ENCODE results near the gene SLC17A3. TPM values are rescaled to one million over a fixed set of nuclear protein-coding genes. Genes with fewer than 3 reads are reported as not detected.

The SLC17A3 gene
- total and polyA plus RNA-seq, 2 donors (not counting 3 experiments of a cell fraction or from before 2014, with no cell fraction given): not detected

DNA sequence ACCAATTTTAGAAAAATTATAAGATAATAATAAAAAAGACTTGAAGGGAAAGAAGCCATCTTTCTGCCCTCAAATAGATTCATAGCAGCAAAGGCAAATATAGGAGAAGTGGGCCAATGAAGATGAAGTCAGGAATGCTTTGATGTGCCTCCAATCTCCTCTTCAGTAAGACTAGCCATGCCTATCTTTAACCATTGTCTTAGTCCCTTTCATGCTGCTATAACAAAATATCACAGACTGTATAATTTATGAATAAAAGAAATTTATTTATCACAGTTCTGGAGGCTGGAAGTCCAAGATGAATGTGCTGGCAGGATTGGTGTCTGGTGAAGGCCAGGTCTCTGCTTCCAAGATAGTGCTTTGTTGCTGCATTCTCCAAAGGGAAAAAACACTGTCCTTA lies 18.8 kb upstream of the SLC17A3 start:
- FAIRE-seq (no peak), DNase-seq (ENCODE audit: low read depth, low spot score) (no peak)
- Histone ChIP-seq H3K9me3 (replicated peaks; ENCODE audit: control insufficient read depth, insufficient read depth, low read length) (no peaks in the 10 kb centered on the region), H3K4me2 (ENCODE audit: insufficient read depth, low read length) (no peak overlapping the region), H3K9me1 (replicated peaks; ENCODE audit: control insufficient read depth, extremely low read depth, insufficient read depth, low read length) (no peaks in the 10 kb centered on the region), H4K20me1 (replicated peaks; ENCODE audit: control insufficient read depth, extremely low read depth, insufficient read depth, low read length) (no peaks in the 10 kb centered on the region), H3K9ac (replicated peaks; ENCODE audit: extremely low read depth, insufficient read depth, low read length) (no peak overlapping the region), H2AFZ (ENCODE audit: low read depth, low read length) (no peak overlapping the region), H3K4me3 (replicated peaks in 1 of 3; ENCODE audit: insufficient read depth in 1 of 3, low read depth in 1 of 3, low read length in 3 of 3) (no peak overlapping the region), H3K36me3 (ENCODE audit: control insufficient read depth in 2 of 2, extremely low read depth in 1 of 2, insufficient read depth in 2 of 2, low read length in 2 of 2) (no peaks in the 10 kb centered on the region), H3K27ac (ENCODE audit: insufficient read depth, low read depth, low read length) (no peak overlapping the region), H3K27me3 (ENCODE audit: control insufficient read depth in 2 of 2, insufficient read depth in 2 of 2, low read length in 2 of 2) (peaks cover 0 to 1% of the 10 kb centered on the region in 2 experiments), H3K79me2 (ENCODE audit: control insufficient read depth, insufficient read depth, low read length) (no peaks in the 10 kb centered on the region), H3K4me1 (ENCODE audit: control insufficient read depth, extremely low read depth, insufficient read depth, low read length) (no peaks in the 10 kb centered on the region)
- CTCF ChIA-PET: interaction anchor here (4.7 kb wide), 1 partner anchor 104 kb away, joined by 83 read pairs; no protein-coding TSS in a partner anchor
- dilution Hi-C loops (cut with MboI; ENCODE audit: extremely low pct_ligation_motif_present, low sequenced_read_pairs) (no loop called here), intact Hi-C loops (cut with micrococcal nuclease) (loop anchor here (5.0 kb wide), 1 partner anchor 99 kb away; no protein-coding TSS in a partner anchor)
- TF ChIP-seq GATA2 (IDR thresholded peaks at IDR 0.05; ENCODE audit: insufficient read depth, insufficient read length, low read depth, low read length) (no peak), FOS (IDR thresholded peaks at IDR 0.05; ENCODE audit: borderline replicate concordance, insufficient read depth, low read length) (no peak), POLR2A (IDR thresholded peaks at IDR 0.05; ENCODE audit: low read depth, low read length) (no peak), MYC (IDR thresholded peaks at IDR 0.05; ENCODE audit: low read depth, low read length) (no peak), JUN (IDR thresholded peaks at IDR 0.05; ENCODE audit: borderline replicate concordance, insufficient read depth, insufficient read length, low read depth) (no peak), EZH2 (IDR thresholded peaks at IDR 0.05; ENCODE audit: borderline replicate concordance, low read depth, low read length, severe bottlenecking) (no peak), POLR2AphosphoS5 (IDR thresholded peaks at IDR 0.05; ENCODE audit: insufficient read depth, low read depth, low read length) (no peak)
- TF ChIP-seq, protein P1, sequence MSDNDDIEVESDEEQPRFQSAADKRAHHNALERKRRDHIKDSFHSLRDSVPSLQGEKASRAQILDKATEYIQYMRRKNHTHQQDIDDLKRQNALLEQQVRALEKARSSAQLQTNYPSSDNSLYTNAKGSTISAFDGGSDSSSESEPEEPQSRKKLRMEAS (IDR thresholded peaks at IDR 0.05; ENCODE audit: insufficient read depth, insufficient read length): no peak
- TF ChIP-seq, protein P2, sequence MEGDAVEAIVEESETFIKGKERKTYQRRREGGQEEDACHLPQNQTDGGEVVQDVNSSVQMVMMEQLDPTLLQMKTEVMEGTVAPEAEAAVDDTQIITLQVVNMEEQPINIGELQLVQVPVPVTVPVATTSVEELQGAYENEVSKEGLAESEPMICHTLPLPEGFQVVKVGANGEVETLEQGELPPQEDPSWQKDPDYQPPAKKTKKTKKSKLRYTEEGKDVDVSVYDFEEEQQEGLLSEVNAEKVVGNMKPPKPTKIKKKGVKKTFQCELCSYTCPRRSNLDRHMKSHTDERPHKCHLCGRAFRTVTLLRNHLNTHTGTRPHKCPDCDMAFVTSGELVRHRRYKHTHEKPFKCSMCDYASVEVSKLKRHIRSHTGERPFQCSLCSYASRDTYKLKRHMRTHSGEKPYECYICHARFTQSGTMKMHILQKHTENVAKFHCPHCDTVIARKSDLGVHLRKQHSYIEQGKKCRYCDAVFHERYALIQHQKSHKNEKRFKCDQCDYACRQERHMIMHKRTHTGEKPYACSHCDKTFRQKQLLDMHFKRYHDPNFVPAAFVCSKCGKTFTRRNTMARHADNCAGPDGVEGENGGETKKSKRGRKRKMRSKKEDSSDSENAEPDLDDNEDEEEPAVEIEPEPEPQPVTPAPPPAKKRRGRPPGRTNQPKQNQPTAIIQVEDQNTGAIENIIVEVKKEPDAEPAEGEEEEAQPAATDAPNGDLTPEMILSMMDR (IDR thresholded peaks at IDR 0.05; ENCODE audit: extremely low read depth in 1 of 2, insufficient read depth in 1 of 2, low read depth in 1 of 2, low read length in 2 of 2): no peak
- no TSS peak for BruUV-seq (replicated peaks)
- POLR2A ChIA-PET: no interaction called here
